ENCODE results near the gene AWAT1. TPM values are rescaled to one million over a fixed set of nuclear protein-coding genes. Genes with fewer than 3 reads are reported as not detected.
"Not testable (repeated sequence)": the region's sequence is repeated elsewhere in the genome, so short reads cannot be mapped to it uniquely, and the experiment has no call there.

AWAT1 gene
- total RNA-seq, 2 experiments from 2014 or later = not detected

DNA sequence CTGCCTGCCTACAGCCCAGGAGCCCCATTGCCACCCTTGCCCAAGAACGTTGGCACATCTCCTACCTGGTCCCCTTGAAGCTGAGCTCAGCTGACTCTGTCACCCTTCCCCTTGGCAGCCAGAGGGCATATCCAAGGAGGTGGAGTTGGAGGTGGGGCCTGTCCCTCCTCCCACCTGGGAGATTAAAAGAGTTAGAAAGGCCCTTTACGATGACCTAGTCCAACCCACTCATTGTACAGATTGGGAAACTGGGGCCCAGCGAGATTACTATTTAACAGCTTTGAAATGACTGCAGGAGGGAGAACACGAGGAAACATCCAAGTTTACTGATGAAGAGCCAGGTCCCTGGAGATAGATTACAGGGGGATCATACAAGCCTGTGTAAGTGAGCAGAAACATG, 25.6 kb downstream of the AWAT1 start, which contains the start of gene P2RY4:
TSS of gene P2RY4 (minus strand) at position 101 of the 400 bp plus-strand sequence. CDS start 580 bp downstream, outside the sequence.
- intact Hi-C loops (cut with micrococcal nuclease) = loop anchor here (5.0 kb wide), 1 partner anchor 63 kb away; no protein-coding TSS in a partner anchor
- TF ChIP-seq, protein P1, sequence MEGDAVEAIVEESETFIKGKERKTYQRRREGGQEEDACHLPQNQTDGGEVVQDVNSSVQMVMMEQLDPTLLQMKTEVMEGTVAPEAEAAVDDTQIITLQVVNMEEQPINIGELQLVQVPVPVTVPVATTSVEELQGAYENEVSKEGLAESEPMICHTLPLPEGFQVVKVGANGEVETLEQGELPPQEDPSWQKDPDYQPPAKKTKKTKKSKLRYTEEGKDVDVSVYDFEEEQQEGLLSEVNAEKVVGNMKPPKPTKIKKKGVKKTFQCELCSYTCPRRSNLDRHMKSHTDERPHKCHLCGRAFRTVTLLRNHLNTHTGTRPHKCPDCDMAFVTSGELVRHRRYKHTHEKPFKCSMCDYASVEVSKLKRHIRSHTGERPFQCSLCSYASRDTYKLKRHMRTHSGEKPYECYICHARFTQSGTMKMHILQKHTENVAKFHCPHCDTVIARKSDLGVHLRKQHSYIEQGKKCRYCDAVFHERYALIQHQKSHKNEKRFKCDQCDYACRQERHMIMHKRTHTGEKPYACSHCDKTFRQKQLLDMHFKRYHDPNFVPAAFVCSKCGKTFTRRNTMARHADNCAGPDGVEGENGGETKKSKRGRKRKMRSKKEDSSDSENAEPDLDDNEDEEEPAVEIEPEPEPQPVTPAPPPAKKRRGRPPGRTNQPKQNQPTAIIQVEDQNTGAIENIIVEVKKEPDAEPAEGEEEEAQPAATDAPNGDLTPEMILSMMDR (IDR thresholded peaks at IDR 0.05) = no peak
- Mint-ChIP-seq H3K27ac (no peak within 1 kb of the TSS), H3K27me3 (no peaks in the 10 kb centered on the region), H3K4me3 (no peak within 1 kb of the TSS), H3K36me3 (ENCODE audit: low read depth) (no peaks in the 10 kb centered on the region), H3K9me3 (no peaks in the 10 kb centered on the region), H3K4me1 (ENCODE audit: low read depth) (no peaks in the 10 kb centered on the region)
- ChIA-PET POLR2A (no interaction called here), CTCF (no interaction called here)
- ATAC-seq (no peak), DNase-seq (no peak)

- Mint-ChIP-seq H3K27ac (no peak overlapping the region), H3K27me3 (no peaks in the 10 kb centered on the region), H3K4me3 (no peak overlapping the region), H3K9me3 (no peaks in the 10 kb centered on the region), H3K36me3 (ENCODE audit: low read depth) (no peaks in the 10 kb centered on the region), H3K4me1 (ENCODE audit: low read depth) (no peaks in the 10 kb centered on the region)
- TF ChIP-seq, protein P1 (IDR thresholded peaks at IDR 0.05) = peak; percentile 14
- peak; percentile 67 for ATAC-seq
- POLR2A ChIA-PET = no interaction called here
- CTCF ChIA-PET = interaction anchor here (1.0 to 1.1 kb wide), 2 partner anchors 10 to 24 kb away, joined by 3 to 5 read pairs; no protein-coding TSS in a partner anchor
- DNase-seq = peak; percentile 58
- intact Hi-C loops (cut with micrococcal nuclease) = loop anchor here (5.0 kb wide), 1 partner anchor 66 kb away; no protein-coding TSS in a partner anchor
Measured at GRCh38 chrX:70262952-70263567, 28.6 kb downstream of the AWAT1 start.

DNA sequence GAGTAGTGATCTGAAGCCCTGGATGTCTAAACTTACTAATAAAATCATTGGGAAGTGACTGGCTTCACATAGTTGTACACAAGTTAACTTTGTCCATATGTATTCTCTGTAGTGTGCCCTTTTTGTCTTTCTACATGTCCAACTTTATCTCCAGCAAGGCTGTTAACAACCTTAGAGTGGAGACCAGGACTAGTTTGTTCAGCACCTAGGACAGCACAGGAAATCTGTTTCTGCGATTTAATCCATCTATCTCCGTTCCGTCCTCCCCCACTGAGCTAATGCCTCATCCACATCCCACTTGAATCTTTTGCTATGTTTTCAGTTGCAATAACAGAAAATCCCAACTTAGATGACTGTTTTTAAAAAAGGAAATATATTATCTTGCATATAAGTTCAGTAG, 30.3 kb downstream of the AWAT1 start:
- H3K4me3 Mint-ChIP-seq = no peak overlapping the region
- H3K4me1 Mint-ChIP-seq (ENCODE audit: low read depth) = no peaks in the 10 kb centered on the region
- H3K9me3 Mint-ChIP-seq = no peaks in the 10 kb centered on the region
- ATAC-seq = no peak
- intact Hi-C loops (cut with micrococcal nuclease) = loop anchor here (5.0 kb wide), 1 partner anchor 67 kb away; no protein-coding TSS in a partner anchor
- CTCF ChIA-PET = no interaction called here
- no peak overlapping the region for H3K27ac Mint-ChIP-seq
- no peaks in the 10 kb centered on the region for H3K36me3 Mint-ChIP-seq (ENCODE audit: low read depth)
- H3K27me3 Mint-ChIP-seq = no peaks in the 10 kb centered on the region
- POLR2A ChIA-PET = no interaction called here
- no peak for DNase-seq
- TF ChIP-seq, protein P1 (IDR thresholded peaks at IDR 0.05) = no peak

GRCh38 chrX:70268034-70268433, 33.6 kb downstream of the AWAT1 start, which contains the start of gene ARR3:
TSS of gene ARR3 (plus strand) at chrX:70268334. CDS start at chrX:70269386, 1,052 bp downstream.
- Mint-ChIP-seq H3K27ac (no peak within 1 kb of the TSS), H3K4me1 (ENCODE audit: low read depth) (no peaks in the 10 kb centered on the region), H3K36me3 (ENCODE audit: low read depth) (no peaks in the 10 kb centered on the region), H3K4me3 (no peak within 1 kb of the TSS), H3K27me3 (no peaks in the 10 kb centered on the region), H3K9me3 (no peaks in the 10 kb centered on the region)
- DNase-seq (no peak), ATAC-seq (no peak)
- ChIA-PET POLR2A (no interaction called here), CTCF (no interaction called here)
- TF ChIP-seq, protein P1 (IDR thresholded peaks at IDR 0.05) = no peak
- intact Hi-C loops (cut with micrococcal nuclease) = no loop called here

- POLR2A ChIA-PET; H3K4me1 Mint-ChIP-seq (ENCODE audit: low read depth); DNase-seq; CTCF ChIA-PET; H3K27me3 Mint-ChIP-seq; ATAC-seq; H3K36me3 Mint-ChIP-seq (ENCODE audit: low read depth); intact Hi-C loops (cut with micrococcal nuclease); H3K4me3 Mint-ChIP-seq; H3K27ac Mint-ChIP-seq; H3K9me3 Mint-ChIP-seq: not testable (repeated sequence)
Measured at GRCh38 chrX:70274029-70274428, 39.6 kb downstream of the AWAT1 start.

Data from activated CD8-positive, alpha-beta T cell treated with anti-CD3 and anti-CD28 coated beads for 36 hours (primary cell).